ENCODE results near the gene GALNT12.

GRCh38 chr9:98862936-98863335 lies 55.5 kb downstream of the GALNT12 start:
- no peak for TF ChIP-seq POLR2A (IDR thresholded peaks at IDR 0.05)
- TF ChIP-seq CTCF (IDR thresholded peaks at IDR 0.05): no peak
- TF ChIP-seq POLR2AphosphoS5 (IDR thresholded peaks at IDR 0.05): no peak
